ENCODE measurements around the gene BTNL3. TPM values are rescaled to one million over a fixed set of nuclear protein-coding genes. Genes with fewer than 3 reads are reported as not detected.

Gene BTNL3
- total and polyA plus RNA-seq, 9 of the 15 experiments (the other 6 are each of a cell fraction or from before 2014, with no cell fraction given) = 0.03 to 0.44 (median 0.04) TPM; not detected in 4

- peak; percentile 66; the same call in 1 of the 2 replicates for TF ChIP-seq ZBTB2 (IDR thresholded peaks at IDR 0.05)
- peak; percentile 70 for TF ChIP-seq CHD2 (IDR thresholded peaks at IDR 0.05; ENCODE audit: low read depth, low read length)
- peak; percentile 78; the same call in 1 of the 2 replicates for TF ChIP-seq SREBF2 (CRISPR knock-in tag; IDR thresholded peaks at IDR 0.05)
- no peak for TF ChIP-seq DLX4 (CRISPR knock-in tag; IDR thresholded peaks at IDR 0.05)
- no peak for TF ChIP-seq ZNF57 (CRISPR knock-in tag; IDR thresholded peaks at IDR 0.05)
- TF ChIP-seq NONO (IDR thresholded peaks at IDR 0.05; ENCODE audit: low read depth in 2 of 2, low read length in 1 of 2) = peak; percentile 13 to 70; a peak in 3 of 4 replicates
- TF ChIP-seq NFRKB (IDR thresholded peaks at IDR 0.05; ENCODE audit: low read depth) = peak; percentile 83
- peak; percentile 80 for TF ChIP-seq CEBPB (tag; IDR thresholded peaks at IDR 0.05)
- no peak for TF ChIP-seq IFI16 (CRISPR knock-in tag; IDR thresholded peaks at IDR 0.05)
- peak; percentile 96 for TF ChIP-seq SPI1 (IDR thresholded peaks at IDR 0.05; ENCODE audit: borderline replicate concordance, low read depth, low read length)
- no peak for TF ChIP-seq EHMT2 (IDR thresholded peaks at IDR 0.05)
- TF ChIP-seq ZBTB49 (CRISPR knock-in tag; IDR thresholded peaks at IDR 0.05; ENCODE audit: borderline replicate concordance) = no peak
- TF ChIP-seq ARHGAP35 (IDR thresholded peaks at IDR 0.05; ENCODE audit: partially characterized antibody) = no peak
- TF ChIP-seq ZNF143 (CRISPR knock-in tag; IDR thresholded peaks at IDR 0.05) = no peak
- no peak for TF ChIP-seq NFYB (IDR thresholded peaks at IDR 0.05; ENCODE audit: extremely low read depth, insufficient read length)
- TF ChIP-seq CREB5 (CRISPR knock-in tag; IDR thresholded peaks at IDR 0.05) = 0 out of 2 replicates have a peak, but pooled peaks have one; percentile 24
- no peak for TF ChIP-seq ZNF444 (CRISPR knock-in tag; IDR thresholded peaks at IDR 0.05)
- no peak for TF ChIP-seq SAP30 (IDR thresholded peaks at IDR 0.05; ENCODE audit: borderline replicate concordance, insufficient read depth, low read depth, low read length, poor library complexity, severe bottlenecking)
- TF ChIP-seq FOS (IDR thresholded peaks at IDR 0.05; ENCODE audit: extremely low read depth, insufficient read length) = no peak
- TF ChIP-seq RFX7 (CRISPR knock-in tag; IDR thresholded peaks at IDR 0.05) = no peak
Observed at GRCh38 chr5:181028032-181028819, 39.6 kb downstream of the BTNL3 start (continued).
